ENCODE results near the gene AKAP13. TPM values are rescaled to one million over a fixed set of nuclear protein-coding genes. Genes with fewer than 3 reads are reported as not detected.

Gene AKAP13
- total and polyA plus RNA-seq, 2 of the 8 experiments (the other 6 are each of a cell fraction or from before 2014, with no cell fraction given), result 14.0 to 46.2 TPM

DNA sequence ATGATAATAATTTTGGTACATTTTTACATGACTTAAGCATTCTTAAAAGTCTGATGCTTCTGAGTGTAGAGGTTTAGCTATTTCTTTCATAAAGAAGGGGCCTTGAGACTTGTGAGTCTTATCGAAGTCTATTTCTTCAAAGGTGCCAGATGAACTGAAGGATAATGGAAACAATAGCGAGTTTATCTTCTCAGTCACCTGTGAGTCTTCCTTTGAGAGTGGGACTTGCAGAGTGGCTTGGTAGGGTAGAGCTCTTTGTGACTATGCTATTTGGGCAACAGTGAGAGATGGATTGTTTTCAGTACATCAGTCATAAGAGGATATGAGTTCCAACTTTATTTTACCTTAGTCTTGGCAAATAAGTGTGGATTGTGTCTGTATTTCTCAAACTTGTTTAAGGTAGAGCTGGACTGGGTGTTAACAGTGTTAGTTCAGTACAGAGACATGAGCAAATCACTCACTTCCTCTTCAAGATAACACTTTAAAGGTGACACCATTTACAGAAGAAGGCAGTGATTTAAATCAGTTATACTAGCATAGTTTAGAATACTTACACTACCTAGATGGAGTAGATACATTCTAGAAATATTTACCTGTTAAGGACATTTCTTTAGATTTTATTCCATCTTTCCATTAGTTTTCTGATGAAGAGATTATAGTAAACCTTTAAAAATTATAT lies 3.2 kb downstream of the AKAP13 start:
- no peaks in the 10 kb centered on the region for H3K9me3 ChIP-seq (ENCODE audit: insufficient read depth in 2 of 2, low read depth in 1 of 2, low read length in 1 of 2)
- H2AFZ ChIP-seq (ENCODE audit: low read length), result no peak overlapping the region
- H3K4me1 ChIP-seq (replicated peaks in 1 of 4; ENCODE audit: control insufficient read depth in 3 of 4, insufficient read depth in 4 of 4, low read length in 3 of 4), result peaks cover 0 to 3% (median 0%) of the 10 kb centered on the region in 4 experiments; a peak in 2 of 7 replicates
- peaks cover 4% of the 10 kb centered on the region for H3K23me2 ChIP-seq (ENCODE audit: low read depth, low read length)
- no peak overlapping the region for H2BK120ac ChIP-seq (replicated peaks; ENCODE audit: low read depth, low read length)
- H3K27ac ChIP-seq (ENCODE audit: low read depth, low read length), result no peak overlapping the region
- no peaks in the 10 kb centered on the region for H3K27me3 ChIP-seq (replicated peaks in 1 of 4; ENCODE audit: control insufficient read depth in 3 of 4, extremely low read depth in 1 of 4, insufficient read depth in 3 of 4, low read length in 3 of 4)
- CTCF ChIA-PET (ENCODE audit: partially characterized antibody), result interaction anchor here (0.6 to 1.5 kb wide), 2 partner anchors 121 to 1993 kb away, joined by 3 to 5 read pairs; no protein-coding TSS in a partner anchor
- no peak overlapping the region for H3K4ac ChIP-seq (replicated peaks; ENCODE audit: insufficient read length, low read depth, low read length)
- no peak overlapping the region for H3K56ac ChIP-seq (replicated peaks; ENCODE audit: insufficient read length, low read depth, low read length)
- H3K4me3 ChIP-seq (ENCODE audit: extremely low read depth in 1 of 4, insufficient read depth in 2 of 4, low read depth in 3 of 4, low read length in 4 of 4), result no peak overlapping the region
- peaks cover 10 to 70% of the 10 kb centered on the region in 2 experiments for H3K79me2 ChIP-seq (ENCODE audit: control insufficient read depth in 1 of 2, insufficient read depth in 2 of 2, low read length in 2 of 2)
- H2BK15ac ChIP-seq (ENCODE audit: low read length), result no peak overlapping the region
- no peak overlapping the region for H3K18ac ChIP-seq (ENCODE audit: extremely low read depth, low read length)
- no peak overlapping the region for H3K14ac ChIP-seq (ENCODE audit: insufficient read length)
- no peaks in the 10 kb centered on the region for H3K36me3 ChIP-seq (ENCODE audit: control insufficient read depth in 2 of 4, insufficient read depth in 4 of 4, low read length in 3 of 4)
- H4K20me1 ChIP-seq (replicated peaks in 1 of 2; ENCODE audit: control insufficient read depth in 1 of 2, insufficient read depth in 2 of 2, low read length in 2 of 2), result peaks cover 7% of the 10 kb centered on the region in 2 experiments
- no peak overlapping the region for H2BK20ac ChIP-seq (ENCODE audit: low read length)
- no peak for FAIRE-seq
- 84% methylated on average over 2 of the region's 2 CpGs; no CpG with 5 or more reads in 1 of the 2 experiments for WGBS, 2 experiments (ENCODE audit: extremely low coverage in 1 of 2, insufficient coverage in 1 of 2, insufficient read length in 1 of 2, insufficient replicate concordance in 2 of 2, low coverage in 1 of 2, low lambda C conversion rate in 2 of 2, missing lambda C conversion rate in 1 of 2)
- H3K9ac ChIP-seq (replicated peaks in 1 of 4; ENCODE audit: extremely low read depth in 1 of 4, low read depth in 3 of 4, low read length in 3 of 4), result no peak overlapping the region
- no peak overlapping the region for H2AK5ac ChIP-seq (ENCODE audit: low read depth, low read length)
- no peak overlapping the region for H4K5ac ChIP-seq (ENCODE audit: insufficient read length, low read depth, low read length)
- no peak overlapping the region for H3K4me2 ChIP-seq (ENCODE audit: insufficient read depth in 1 of 2, low read depth in 2 of 2, low read length in 2 of 2)
- H4K91ac ChIP-seq (replicated peaks; ENCODE audit: insufficient read length, low read length), result no peak overlapping the region
- H3K79me1 ChIP-seq (ENCODE audit: low read depth, low read length), result peaks cover 2% of the 10 kb centered on the region
- POLR2A ChIA-PET (ENCODE audit: partially characterized antibody), result no interaction called here
- H4K8ac ChIP-seq (ENCODE audit: extremely low read depth, insufficient read depth, low read length), result no peak overlapping the region
- no peak overlapping the region for H2BK5ac ChIP-seq (ENCODE audit: low read depth, low read length)
- H3K23ac ChIP-seq (ENCODE audit: insufficient read length), result no peak overlapping the region
- H2BK12ac ChIP-seq (ENCODE audit: low read depth, low read length), result no peak overlapping the region
- no peak for DNase-seq (ENCODE audit: low read depth in 1 of 2, low spot score in 2 of 2)
- TF ChIP-seq CHD2 (IDR thresholded peaks at IDR 0.05; ENCODE audit: low read length) (no peak), CEBPB (IDR thresholded peaks at IDR 0.05; ENCODE audit: low read depth, low read length) (no peak), TCF12 (IDR thresholded peaks at IDR 0.05; ENCODE audit: low read depth, low read length) (no peak), ZNF274 (IDR thresholded peaks at IDR 0.05; ENCODE audit: borderline replicate concordance, extremely low read depth, low read length) (no peak), PHF8 (conservative IDR thresholded peaks at IDR 0.05; ENCODE audit: low read depth, low read length) (no peak), SIX5 (IDR thresholded peaks at IDR 0.05; ENCODE audit: low read depth, low read length) (no peak), CTBP2 (IDR thresholded peaks at IDR 0.05; ENCODE audit: borderline replicate concordance, insufficient read depth, insufficient read length, low read length) (no peak), NANOG (IDR thresholded peaks at IDR 0.05; ENCODE audit: insufficient read depth, low read depth, low read length, poor library complexity, severe bottlenecking) (no peak), BRCA1 (IDR thresholded peaks at IDR 0.05; ENCODE audit: low read depth, low read length) (no peak), CREB1 (IDR thresholded peaks at IDR 0.05) (no peak), SAP30 (IDR thresholded peaks at IDR 0.05; ENCODE audit: insufficient read depth, insufficient replicate concordance, low read length) (no peak), YY1 (IDR thresholded peaks at IDR 0.05; ENCODE audit: low read depth, low read length) (no peak)
- TF ChIP-seq, protein P1, sequence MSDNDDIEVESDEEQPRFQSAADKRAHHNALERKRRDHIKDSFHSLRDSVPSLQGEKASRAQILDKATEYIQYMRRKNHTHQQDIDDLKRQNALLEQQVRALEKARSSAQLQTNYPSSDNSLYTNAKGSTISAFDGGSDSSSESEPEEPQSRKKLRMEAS (IDR thresholded peaks at IDR 0.05), result no peak

All from H1 (cell line).